22Rv1 (cell line): ENCODE data around the gene LRRTM4.

ENCODE experiments used
- ZFX ChIP-seq: fragments of 450-650 bp; IDR thresholded peaks from 2 replicates; pipeline ENCODE4 v1.6.1; 2017; ENCODE audit warnings: antibody characterized with exemption, borderline replicate concordance
- TF ChIP-seq, protein P1 (sequence below): fragments of 450-650 bp; IDR thresholded peaks from 2 replicates; pipeline ENCODE4 v1.5.1; 2017; ENCODE audit warnings: mild to moderate bottlenecking

DNA sequence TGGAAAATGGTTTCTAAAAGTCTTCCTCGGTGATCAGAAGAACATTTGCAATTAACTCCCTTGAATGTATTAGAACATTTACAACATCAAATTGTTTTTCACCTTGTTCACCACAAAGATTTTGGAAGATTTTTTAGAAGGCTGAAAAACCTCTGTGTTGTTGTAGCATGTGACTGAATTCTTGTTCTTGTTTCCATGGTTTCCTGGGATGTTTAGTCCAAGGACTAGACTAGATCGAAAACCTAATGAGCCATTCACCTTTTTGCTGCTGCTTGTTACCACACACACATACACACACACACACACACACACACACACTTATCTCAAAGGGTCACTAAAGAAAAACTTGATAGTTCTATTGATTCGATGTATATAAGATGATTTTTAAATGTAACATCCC, 380.0 kb downstream of the LRRTM4 start:
- TF ChIP-seq, protein P1, sequence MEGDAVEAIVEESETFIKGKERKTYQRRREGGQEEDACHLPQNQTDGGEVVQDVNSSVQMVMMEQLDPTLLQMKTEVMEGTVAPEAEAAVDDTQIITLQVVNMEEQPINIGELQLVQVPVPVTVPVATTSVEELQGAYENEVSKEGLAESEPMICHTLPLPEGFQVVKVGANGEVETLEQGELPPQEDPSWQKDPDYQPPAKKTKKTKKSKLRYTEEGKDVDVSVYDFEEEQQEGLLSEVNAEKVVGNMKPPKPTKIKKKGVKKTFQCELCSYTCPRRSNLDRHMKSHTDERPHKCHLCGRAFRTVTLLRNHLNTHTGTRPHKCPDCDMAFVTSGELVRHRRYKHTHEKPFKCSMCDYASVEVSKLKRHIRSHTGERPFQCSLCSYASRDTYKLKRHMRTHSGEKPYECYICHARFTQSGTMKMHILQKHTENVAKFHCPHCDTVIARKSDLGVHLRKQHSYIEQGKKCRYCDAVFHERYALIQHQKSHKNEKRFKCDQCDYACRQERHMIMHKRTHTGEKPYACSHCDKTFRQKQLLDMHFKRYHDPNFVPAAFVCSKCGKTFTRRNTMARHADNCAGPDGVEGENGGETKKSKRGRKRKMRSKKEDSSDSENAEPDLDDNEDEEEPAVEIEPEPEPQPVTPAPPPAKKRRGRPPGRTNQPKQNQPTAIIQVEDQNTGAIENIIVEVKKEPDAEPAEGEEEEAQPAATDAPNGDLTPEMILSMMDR, result no peak
- TF ChIP-seq ZFX, result no peak
